Activated naive CD4-positive, alpha-beta T cell treated with anti-CD3 and anti-CD28 coated beads, Interleukin-2, amount 10 ng/mL, durations not matched to agents 5 hours and 36 hours (primary cell): ENCODE measurements around the gene ISCA1. TPM values are rescaled to one million over a fixed set of nuclear protein-coding genes. Genes with fewer than 3 reads are reported as not detected.

Experiments
- total RNA-seq, 2 experiments: library from RNA; stranded (reverse); gene quantifications; one replicate each; pipeline ENCODE4 v1.2.3, GENCODE V29; 2021

ISCA1 gene
- total RNA-seq: 10 to 100 TPM; 20.6 to 21.7 TPM

DNA sequence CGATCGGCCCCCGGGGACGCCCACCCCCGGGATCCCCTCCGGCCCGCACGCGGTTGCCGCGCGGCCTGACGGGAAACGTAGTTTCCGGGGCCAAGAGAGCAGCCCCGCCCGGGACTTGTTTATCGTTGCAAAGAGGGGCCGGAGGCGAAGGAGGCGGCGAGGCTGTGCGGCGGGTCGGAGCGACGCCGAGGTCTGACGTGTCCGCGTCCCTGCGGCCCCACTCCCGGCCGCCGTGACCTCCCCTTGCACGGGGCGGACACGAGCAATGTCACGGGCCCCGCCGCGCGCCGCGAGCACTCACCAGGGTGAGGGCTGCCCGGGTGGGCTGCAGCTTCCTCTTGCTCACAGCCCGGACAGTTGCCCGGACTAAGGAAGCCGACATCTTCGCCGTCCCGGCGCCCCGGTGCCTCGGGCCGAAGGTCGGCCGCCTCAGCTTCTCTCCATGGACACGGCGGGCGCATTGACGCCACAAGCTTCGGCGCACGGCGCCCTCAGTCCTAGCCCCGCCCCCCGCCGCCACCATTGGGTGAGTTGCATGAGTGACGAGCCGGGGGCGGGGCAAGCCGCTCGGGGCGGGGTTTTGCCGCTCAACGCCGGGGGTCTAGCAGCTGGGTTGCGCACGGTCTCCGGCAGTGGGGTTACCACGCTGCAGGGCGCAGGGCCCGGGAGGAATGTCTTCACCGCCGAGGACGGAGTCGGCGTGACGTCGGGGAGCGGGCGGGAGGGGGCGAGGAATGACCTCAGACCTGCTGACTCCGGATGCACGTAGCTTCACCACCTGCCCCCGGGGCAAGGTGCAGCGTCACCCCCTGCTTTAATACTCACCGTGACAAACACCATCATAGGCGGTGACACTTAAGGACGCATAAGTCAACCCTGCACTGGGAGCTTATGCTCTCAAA is at the start of gene ISCA1:
TSS of gene ISCA1 (minus strand) at position 462 of the 902 bp plus-strand sequence. CDS start at position 382, 80 bp downstream.

DNA sequence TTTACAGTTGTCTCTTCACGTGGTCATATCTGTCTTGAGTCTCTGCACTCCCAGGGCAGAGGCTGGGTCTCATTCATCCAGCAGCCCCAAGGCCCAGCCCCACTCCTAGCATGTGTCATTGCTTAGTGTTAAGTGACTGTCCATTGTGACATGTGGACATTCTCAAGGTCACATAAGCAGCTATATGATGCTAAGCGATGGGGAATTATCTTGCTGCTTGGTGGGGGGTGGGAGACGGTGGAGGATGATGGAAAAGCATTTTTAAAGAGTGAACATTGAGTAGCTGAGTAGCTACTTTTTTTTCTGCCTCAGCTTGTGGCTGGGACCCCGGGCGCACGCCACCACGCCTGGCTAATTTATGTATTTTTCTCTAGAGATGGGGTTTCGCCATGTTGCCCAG is 22.8 kb downstream of the ISCA1 start, which contains the start of gene C9orf153:
TSS of gene C9orf153 (minus strand) at position 101 of the 400 bp plus-strand sequence. CDS start 30,054 bp downstream, outside the sequence.

Other genes with a start within 250 kb of the ISCA1 start
- gene GOLM1, start 183.0 kb downstream of the ISCA1 start, total RNA-seq: under 1 TPM; 0.55 to 0.77 TPM
- not detected for gene C9orf153, start 22.9 kb downstream of the ISCA1 start, total RNA-seq
- gene TUT7, start 71.9 kb upstream of the ISCA1 start, total RNA-seq: 10 to 100 TPM; 38.8 to 38.9 TPM